BJ (cell line): ENCODE results near the gene NUP62. TPM values are rescaled to one million over a fixed set of nuclear protein-coding genes. Genes with fewer than 3 reads are reported as not detected.
"Not testable (repeated sequence)": the region's sequence is repeated elsewhere in the genome, so short reads cannot be mapped to it uniquely, and the experiment has no call there.

Source experiments
- CTCF ChIA-PET: fragments of 350-600 bp; formaldehyde crosslinking; extraction: SDS; loops from one replicate; lab custom pipeline; 2021; ENCODE audit warnings: antibody characterized with exemption, inconsistent platforms; lab: Yijun Ruan, JAX
- POLR2A ChIA-PET: fragments of 300-600 bp; sonication (Branson Sonifier 250); formaldehyde crosslinking; extraction: SDS; loops from one replicate; lab custom pipeline; 2021; ENCODE audit warnings: antibody characterized with exemption; lab: Charles Lee
- DNase-seq: peaks from one replicate; pipeline ENCODE4 v3.0.0-alpha.2; 2011; ENCODE audit warnings: low read depth
- H3K27me3 ChIP-seq: 2 replicates; pipeline ENCODE4 v1.6.0; 2011; ENCODE audit warnings: low read length; ENCODE audit not compliant: control insufficient read depth, insufficient read depth
- H3K36me3 ChIP-seq: 2 replicates; pipeline ENCODE4 v1.5.1; 2011; ENCODE audit warnings: low read length; ENCODE audit not compliant: control insufficient read depth, insufficient read depth
- H3K4me3 ChIP-seq: 2 replicates; pipeline ENCODE4 v1.5.1; 2011; ENCODE audit warnings: low read depth, mild to moderate bottlenecking, control low read depth, low read length
- CTCF ChIP-seq: IDR thresholded peaks from 2 replicates; pipeline ENCODE4 v1.5.1; 2011; ENCODE audit warnings: low read depth, mild to moderate bottlenecking, control low read depth, inconsistent platforms, low read length, moderate library complexity; ENCODE audit not compliant: insufficient read depth
- polyA plus RNA-seq: library from polyadenylated mRNA; depleted of rRNA; stranded (reverse); fragments of >200 nt; gene quantifications from 2 replicates; pipeline ENCODE4 v1.2.3, GENCODE V29; 2011

The NUP62 gene
- polyA plus RNA-seq, 1 experiment, result 15.1 TPM

- DNase-seq, result no peak
- no peak overlapping the region for H3K4me3 ChIP-seq
- no peaks in the 10 kb centered on the region for H3K36me3 ChIP-seq
- peaks cover 2% of the 10 kb centered on the region; the same call in 1 of the 2 replicates for H3K27me3 ChIP-seq
- ChIA-PET CTCF (interaction anchor here (0.9 kb wide), 1 partner anchor 9 kb away, joined by 4 read pairs; no protein-coding TSS in a partner anchor), POLR2A (no interaction called here)
- no peak for TF ChIP-seq CTCF
These were observed 17.1 kb upstream of the NUP62 start for GRCh38 chr19:49946415-49946814.

- H3K4me3 ChIP-seq, H3K36me3 ChIP-seq, DNase-seq, CTCF ChIA-PET, POLR2A ChIA-PET, H3K27me3 ChIP-seq: not testable (repeated sequence)
These were observed 15.3 kb upstream of the NUP62 start for GRCh38 chr19:49944567-49944966.

GRCh38 chr19:49940482-49940791 is 11.1 kb upstream of the NUP62 start:
- Histone ChIP-seq H3K4me3 (no peak overlapping the region), H3K36me3 (no peaks in the 10 kb centered on the region), H3K27me3 (peaks cover 2% of the 10 kb centered on the region; the same call in 1 of the 2 replicates)
- no peak for DNase-seq
- ChIA-PET CTCF (no interaction called here), POLR2A (no interaction called here)
- TF ChIP-seq CTCF, result no peak

GRCh38 chr19:49939721-49940481 is 10.6 kb upstream of the NUP62 start:
- Histone ChIP-seq H3K36me3 (no peaks in the 10 kb centered on the region), H3K27me3 (peaks cover 2% of the 10 kb centered on the region; the same call in 1 of the 2 replicates), H3K4me3 (no peak overlapping the region)
- CTCF ChIA-PET, result interaction anchor here (0.7 to 4.2 kb wide), 4 partner anchors 13 to 196 kb away, joined by 3 to 49 read pairs (median 4); no protein-coding TSS in a partner anchor
- no peak for DNase-seq
- POLR2A ChIA-PET, result no interaction called here
- no peak for TF ChIP-seq CTCF

- TF ChIP-seq CTCF, result no peak
- POLR2A ChIA-PET, result no interaction called here
- H3K27me3 ChIP-seq, result peaks cover 2% of the 10 kb centered on the region; the same call in 1 of the 2 replicates
- CTCF ChIA-PET, result interaction anchor here (1.0 to 4.2 kb wide), 7 partner anchors 9 to 197 kb away, joined by 4 to 49 read pairs (median 10); partner anchors contain the start of genes ATF5 and NUP62
- no peaks in the 10 kb centered on the region for H3K36me3 ChIP-seq
- no peak overlapping the region for H3K4me3 ChIP-seq
- no peak for DNase-seq
These were observed 9.4 kb upstream of the NUP62 start for GRCh38 chr19:49938662-49939061.
